MM.1S (cell line): ENCODE data around the gene ZMPSTE24.

Experiments
- EZH2phosphoT487 ChIP-seq: fragments of 300-600 bp; sonication (generic); IDR thresholded peaks from 2 replicates; pipeline ENCODE4 v1.6.1; 2018; ENCODE audit warnings: antibody characterized with exemption, low read length
- TF ChIP-seq, protein P1 (sequence below): fragments of 300-600 bp; sonication (generic); IDR thresholded peaks from 2 replicates; pipeline ENCODE4 v1.5.1; 2016; ENCODE audit warnings: antibody characterized with exemption, low read length, mixed read lengths

- TF ChIP-seq, protein P1, sequence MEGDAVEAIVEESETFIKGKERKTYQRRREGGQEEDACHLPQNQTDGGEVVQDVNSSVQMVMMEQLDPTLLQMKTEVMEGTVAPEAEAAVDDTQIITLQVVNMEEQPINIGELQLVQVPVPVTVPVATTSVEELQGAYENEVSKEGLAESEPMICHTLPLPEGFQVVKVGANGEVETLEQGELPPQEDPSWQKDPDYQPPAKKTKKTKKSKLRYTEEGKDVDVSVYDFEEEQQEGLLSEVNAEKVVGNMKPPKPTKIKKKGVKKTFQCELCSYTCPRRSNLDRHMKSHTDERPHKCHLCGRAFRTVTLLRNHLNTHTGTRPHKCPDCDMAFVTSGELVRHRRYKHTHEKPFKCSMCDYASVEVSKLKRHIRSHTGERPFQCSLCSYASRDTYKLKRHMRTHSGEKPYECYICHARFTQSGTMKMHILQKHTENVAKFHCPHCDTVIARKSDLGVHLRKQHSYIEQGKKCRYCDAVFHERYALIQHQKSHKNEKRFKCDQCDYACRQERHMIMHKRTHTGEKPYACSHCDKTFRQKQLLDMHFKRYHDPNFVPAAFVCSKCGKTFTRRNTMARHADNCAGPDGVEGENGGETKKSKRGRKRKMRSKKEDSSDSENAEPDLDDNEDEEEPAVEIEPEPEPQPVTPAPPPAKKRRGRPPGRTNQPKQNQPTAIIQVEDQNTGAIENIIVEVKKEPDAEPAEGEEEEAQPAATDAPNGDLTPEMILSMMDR, result peak; percentile 82
- no peak for TF ChIP-seq EZH2phosphoT487
These were observed 57.3 kb downstream of the ZMPSTE24 start for GRCh38 chr1:40315239-40315794.
